Muscle layer of duodenum (tissue), 2 donors: ENCODE measurements around the gene TRAF3IP1.
"Not testable (repeated sequence)": the region's sequence is repeated elsewhere in the genome, so short reads cannot be mapped to it uniquely, and the experiment has no call there.

Experiments used
- H3K27ac ChIP-seq: one replicate; pipeline ENCODE4 v1.7.0; 2013; ENCODE audit warnings: mild to moderate bottlenecking, low read length
- H3K27me3 ChIP-seq: one replicate; pipeline ENCODE4 v1.7.0; 2013; ENCODE audit warnings: low read depth, mild to moderate bottlenecking, control low read depth, low read length
- H3K36me3 ChIP-seq, 2 donors: one replicate each; pipeline ENCODE4 v1.7.0; 2013; ENCODE audit warnings: low read length in 2 of 2, control low read depth in 1 of 2, mild to moderate bottlenecking in 1 of 2; ENCODE audit not compliant: insufficient read depth in 2 of 2, control insufficient read depth in 1 of 2
- H3K4me1 ChIP-seq, 2 donors: one replicate each; pipeline ENCODE4 v1.7.0; 2013; ENCODE audit warnings: low read length in 2 of 2, mild to moderate bottlenecking in 2 of 2, control low read depth in 1 of 2, moderate library complexity in 1 of 2; ENCODE audit not compliant: insufficient read depth in 2 of 2, control insufficient read depth in 1 of 2
- H3K4me3 ChIP-seq, 2 donors: one replicate each; pipeline ENCODE4 v1.7.0; 2013; ENCODE audit warnings: low read length in 2 of 2, low read depth in 1 of 2, mild to moderate bottlenecking in 1 of 2
- H3K9me3 ChIP-seq, 2 donors: one replicate each; pipeline ENCODE4 v1.7.0; 2013; ENCODE audit warnings: low read length in 2 of 2, control low read depth in 1 of 2, mild to moderate bottlenecking in 1 of 2; ENCODE audit not compliant: control insufficient read depth in 1 of 2
- donor health status: healthy.

TRAF3IP1 gene

DNA sequence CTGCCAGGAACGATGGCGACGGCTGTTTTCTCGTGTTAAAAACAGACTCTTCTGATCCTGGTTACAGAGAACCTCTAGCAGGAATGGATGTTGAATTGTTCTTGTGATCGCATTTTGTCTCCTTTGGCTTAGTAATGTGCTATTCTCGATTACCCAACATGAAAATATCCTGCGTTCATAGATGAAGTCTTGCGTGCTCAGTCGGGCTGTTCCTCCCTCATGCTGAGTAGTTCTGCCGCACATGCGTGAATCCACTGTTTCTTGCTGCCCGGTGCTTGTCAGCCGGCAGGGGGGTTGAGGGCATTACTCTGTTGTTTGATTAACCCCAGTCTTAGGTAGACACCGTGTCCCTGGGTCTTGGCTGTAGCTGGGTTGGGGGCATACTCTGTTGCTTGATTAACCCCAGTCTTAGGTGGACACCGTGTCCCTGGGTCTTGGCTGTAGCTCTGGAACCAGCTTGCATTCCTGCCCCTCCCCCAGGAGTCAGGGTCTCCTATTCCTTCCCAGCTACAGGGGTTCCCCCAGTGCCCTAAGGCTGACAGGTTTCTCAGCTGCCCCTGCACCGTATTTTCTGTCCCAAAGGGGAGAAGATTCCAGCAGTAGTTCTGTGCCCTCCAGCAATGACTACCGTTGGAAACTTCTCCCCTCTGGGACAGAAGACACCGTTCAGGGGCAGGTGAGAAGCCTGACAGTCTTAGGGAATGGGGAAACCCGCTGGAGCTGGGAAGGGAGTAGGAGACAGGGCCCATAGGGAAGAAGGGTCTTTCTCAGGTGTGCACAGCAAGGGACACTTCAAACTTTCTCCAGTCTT lies 84.3 kb downstream of the TRAF3IP1 start:
- H3K36me3 ChIP-seq: peaks cover 0 to 13% of the 10 kb centered on the region in 2 donors
- H3K27me3 ChIP-seq: no peaks in the 10 kb centered on the region
- no peaks in the 10 kb centered on the region for H3K9me3 ChIP-seq
- H3K4me3 ChIP-seq: no peak overlapping the region
- no peak overlapping the region for H3K27ac ChIP-seq
- H3K4me1 ChIP-seq: no peaks in the 10 kb centered on the region

DNA sequence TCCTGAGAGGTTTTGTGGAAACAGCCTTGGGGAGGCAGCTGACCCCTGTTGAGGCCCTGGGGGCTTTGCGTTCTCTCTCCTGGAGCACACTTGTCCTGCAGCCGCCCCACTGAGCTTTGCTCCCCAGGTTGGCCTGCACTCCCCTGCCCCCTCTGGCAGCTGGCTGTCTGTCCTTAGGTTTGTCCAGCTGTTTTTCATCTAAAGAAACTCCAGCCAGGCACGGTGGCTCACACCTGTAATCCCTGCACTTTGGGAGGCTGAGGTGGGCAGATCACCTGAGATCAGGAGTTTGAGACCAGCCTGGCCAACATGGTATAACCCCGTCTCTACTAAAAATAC lies 84.9 kb downstream of the TRAF3IP1 start:
- not testable (repeated sequence) for H3K4me1 ChIP-seq, H3K4me3 ChIP-seq, H3K9me3 ChIP-seq, H3K27ac ChIP-seq, H3K27me3 ChIP-seq, H3K36me3 ChIP-seq

DNA sequence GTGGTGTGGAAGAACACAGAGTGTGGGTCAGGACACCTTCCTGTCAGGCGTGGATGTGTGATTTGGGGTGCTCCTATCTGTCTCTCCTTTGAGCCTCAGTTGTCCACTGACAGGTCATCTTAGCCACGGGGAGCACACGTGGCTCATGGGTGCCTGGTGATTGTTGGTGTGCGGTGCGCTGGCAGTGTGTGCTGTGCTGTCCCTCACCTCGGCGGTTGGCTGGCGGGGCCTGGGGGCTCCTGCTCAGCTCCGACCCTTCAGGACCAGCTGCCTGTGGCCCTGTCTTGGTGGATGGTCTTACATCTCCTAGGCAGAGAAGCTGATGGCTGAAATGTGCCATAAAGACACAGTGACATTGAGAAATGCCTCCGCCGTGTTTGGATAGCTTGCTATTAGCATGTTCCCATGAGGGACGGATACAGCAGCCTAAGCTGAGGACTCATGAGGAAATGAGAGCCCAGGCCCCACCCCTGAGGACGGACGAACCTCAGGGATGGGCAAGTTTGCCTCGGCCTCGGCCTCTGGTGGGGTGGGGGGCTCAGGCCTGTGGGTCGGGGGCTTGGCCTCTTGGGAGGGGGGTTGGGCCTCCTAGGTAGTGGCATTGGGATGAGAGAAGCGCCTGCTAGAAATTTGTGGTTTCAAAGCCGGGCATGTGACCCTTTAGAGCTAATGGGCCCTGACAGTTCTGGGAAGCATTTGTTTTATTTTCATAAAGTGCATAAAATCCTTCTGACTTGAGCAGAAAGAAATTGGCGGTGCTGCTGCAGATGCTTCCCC lies 86.1 kb downstream of the TRAF3IP1 start:
- Histone ChIP-seq H3K27ac (no peak overlapping the region), H3K4me3 (no peak overlapping the region), H3K27me3 (no peaks in the 10 kb centered on the region), H3K9me3 (no peaks in the 10 kb centered on the region), H3K36me3 (peaks cover 0 to 8% of the 10 kb centered on the region in 2 donors), H3K4me1 (no peaks in the 10 kb centered on the region)

DNA sequence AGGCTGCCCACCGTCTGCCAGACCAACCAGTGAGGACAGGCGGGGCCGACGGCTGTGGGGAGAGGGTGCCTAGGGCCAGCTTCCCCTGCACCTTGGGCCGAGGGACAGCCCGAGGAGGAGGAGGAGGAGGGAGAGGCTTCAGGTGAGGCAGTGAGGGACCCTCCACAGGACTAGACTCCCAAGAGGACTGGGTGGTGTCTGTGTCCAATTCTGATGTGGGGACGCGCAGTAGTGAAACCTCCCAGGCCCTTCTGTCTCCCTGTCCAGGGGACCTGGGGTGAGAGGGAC lies 86.6 kb downstream of the TRAF3IP1 start:
- no peaks in the 10 kb centered on the region for H3K9me3 ChIP-seq
- H3K27ac ChIP-seq: no peak overlapping the region
- no peak overlapping the region for H3K4me3 ChIP-seq
- H3K4me1 ChIP-seq: no peaks in the 10 kb centered on the region
- peaks cover 0 to 3% of the 10 kb centered on the region in 2 donors for H3K36me3 ChIP-seq
- H3K27me3 ChIP-seq: no peaks in the 10 kb centered on the region

DNA sequence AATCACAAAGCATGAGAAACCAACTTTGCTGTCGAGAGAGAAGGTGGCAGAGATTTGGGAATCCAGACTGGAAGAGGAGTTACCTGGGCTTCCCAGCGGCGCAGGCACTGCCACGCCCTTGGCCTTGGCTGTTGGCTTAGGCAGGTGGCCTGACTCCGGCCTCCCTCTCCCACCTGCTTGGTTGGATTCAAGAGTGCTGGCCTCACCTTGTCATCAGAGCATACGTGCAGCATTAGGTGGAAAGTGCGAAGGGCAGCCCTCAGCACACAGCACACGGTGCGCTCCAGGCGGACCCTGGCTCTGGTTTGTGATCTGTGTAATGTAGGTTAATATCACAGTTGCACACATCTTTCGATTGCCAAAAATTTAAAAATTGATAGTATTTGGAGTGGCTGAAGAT lies 87.2 kb downstream of the TRAF3IP1 start:
- Histone ChIP-seq H3K4me1 (no peaks in the 10 kb centered on the region), H3K36me3 (peaks cover 0 to 3% of the 10 kb centered on the region in 2 donors), H3K4me3 (no peak overlapping the region), H3K27ac (no peak overlapping the region), H3K9me3 (no peaks in the 10 kb centered on the region), H3K27me3 (no peaks in the 10 kb centered on the region)

DNA sequence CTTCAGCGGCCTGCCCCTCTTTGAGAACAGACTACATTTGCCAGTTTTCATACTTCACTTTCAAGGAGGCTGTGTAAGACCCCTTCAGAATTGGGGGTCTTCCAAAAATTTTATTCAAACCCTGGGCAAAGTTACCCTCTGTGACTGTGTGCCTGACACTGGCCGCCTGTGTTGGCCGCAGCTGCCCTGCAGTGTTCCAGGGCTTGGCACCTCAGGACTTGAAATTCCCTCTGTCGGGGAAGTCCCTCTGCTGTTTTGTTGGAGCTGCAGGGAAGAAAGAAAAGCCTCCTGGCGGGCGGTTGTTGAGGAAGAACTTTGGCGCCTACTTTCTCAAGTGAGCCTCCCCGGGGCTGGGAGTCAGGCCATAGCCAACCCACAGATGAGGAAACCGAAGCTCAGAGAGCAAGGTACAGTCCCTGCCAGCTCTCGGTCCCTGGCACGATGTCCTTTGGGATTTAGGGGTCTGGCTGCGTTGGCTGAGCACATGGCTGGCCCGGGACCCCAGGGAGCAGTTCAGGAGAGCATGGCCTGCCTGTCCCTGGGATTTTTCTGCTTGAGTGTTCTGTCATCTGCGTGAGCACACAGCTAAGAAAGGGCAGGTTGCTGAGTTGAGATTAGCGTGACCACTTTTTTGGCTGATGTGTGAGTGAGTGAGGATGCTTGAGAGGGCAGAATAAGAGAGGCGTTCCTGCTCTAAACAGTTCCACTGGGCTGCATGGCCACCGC lies 88.5 kb downstream of the TRAF3IP1 start:
- no peaks in the 10 kb centered on the region for H3K4me1 ChIP-seq
- no peak overlapping the region for H3K4me3 ChIP-seq
- H3K36me3 ChIP-seq: peaks cover 0 to 3% of the 10 kb centered on the region in 2 donors
- no peaks in the 10 kb centered on the region for H3K9me3 ChIP-seq
- H3K27me3 ChIP-seq: no peaks in the 10 kb centered on the region
- H3K27ac ChIP-seq: no peak overlapping the region

DNA sequence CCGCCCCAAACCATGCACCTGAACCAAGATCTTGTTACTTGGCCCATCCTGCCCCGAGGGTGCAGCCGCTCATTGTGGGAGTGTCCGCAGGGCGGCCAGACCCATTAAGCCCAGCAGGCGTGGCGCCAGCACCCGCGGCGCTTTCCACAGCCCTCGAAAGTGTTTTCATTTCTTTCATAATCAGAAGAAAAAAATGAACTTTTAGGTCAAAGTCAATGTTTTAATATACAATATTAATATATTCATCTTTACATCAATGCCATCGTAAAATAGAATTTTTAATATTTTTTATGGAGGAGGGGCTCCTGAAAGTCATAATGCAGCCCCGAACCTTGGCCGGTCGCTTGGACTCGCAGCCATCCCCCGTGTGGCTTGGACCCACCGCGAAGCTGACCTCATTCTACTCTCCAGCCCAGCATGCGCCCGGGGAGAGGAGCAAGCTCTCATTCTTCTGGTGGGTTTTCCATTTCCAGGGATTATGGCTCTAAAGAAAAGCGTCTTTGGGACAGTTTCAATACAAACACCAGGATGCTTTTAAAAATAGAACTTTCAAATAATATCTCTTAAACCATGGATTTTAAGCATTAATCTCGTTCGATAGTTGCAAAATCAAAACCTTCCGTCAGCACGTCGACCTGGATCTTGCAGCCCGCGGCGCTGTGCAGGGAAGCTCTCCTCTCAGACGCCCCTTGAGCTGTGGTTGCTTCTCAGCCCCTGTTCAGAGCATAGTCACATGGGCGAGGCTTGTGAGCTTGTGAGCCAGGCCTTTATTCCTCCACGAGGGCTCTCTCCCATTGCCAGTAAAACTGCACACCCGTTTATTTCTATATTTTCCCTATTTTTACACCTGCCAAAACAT lies 89.3 kb downstream of the TRAF3IP1 start:
- no peak overlapping the region for H3K27ac ChIP-seq
- peaks cover 0 to under 1% of the 10 kb centered on the region in 2 donors for H3K36me3 ChIP-seq
- no peaks in the 10 kb centered on the region for H3K9me3 ChIP-seq
- H3K27me3 ChIP-seq: no peaks in the 10 kb centered on the region
- H3K4me1 ChIP-seq: no peaks in the 10 kb centered on the region
- H3K4me3 ChIP-seq: no peak overlapping the region

DNA sequence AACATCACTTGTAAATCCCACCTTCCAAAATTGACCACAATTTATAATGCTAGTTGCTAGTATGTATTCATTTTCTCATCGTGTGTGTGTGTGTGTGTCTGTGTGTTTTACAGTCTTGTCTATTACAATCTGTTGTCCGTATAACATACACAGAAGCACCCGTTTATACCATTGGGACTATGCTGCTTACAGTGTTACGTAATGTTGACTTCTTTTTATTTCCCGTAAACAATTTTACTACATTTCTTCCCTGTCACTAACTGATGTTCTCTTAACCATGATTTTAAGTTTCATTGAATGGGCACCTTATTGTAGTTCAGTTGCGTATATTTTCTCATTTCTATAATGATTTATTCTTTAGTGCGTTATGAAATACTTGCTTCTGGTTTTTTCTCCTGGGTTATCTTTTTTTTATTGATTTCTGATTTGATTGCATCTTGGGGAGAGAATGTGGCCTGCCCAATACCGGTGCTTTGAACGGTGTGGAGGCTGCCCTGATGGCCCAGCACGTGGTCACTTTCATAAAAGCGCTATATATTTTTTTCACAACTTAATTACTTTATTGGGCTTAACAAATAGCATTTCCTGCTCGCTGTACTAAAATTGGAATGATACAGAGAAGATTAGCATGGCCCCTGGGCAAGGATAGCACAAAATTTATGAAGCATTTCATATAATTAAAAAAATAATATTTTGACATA lies 91.9 kb downstream of the TRAF3IP1 start:
- no peak overlapping the region for H3K4me3 ChIP-seq
- no peaks in the 10 kb centered on the region for H3K36me3 ChIP-seq
- no peak overlapping the region for H3K27ac ChIP-seq
- H3K27me3 ChIP-seq: no peaks in the 10 kb centered on the region
- peaks cover 0 to 2% of the 10 kb centered on the region in 2 donors for H3K9me3 ChIP-seq
- H3K4me1 ChIP-seq: no peaks in the 10 kb centered on the region

DNA sequence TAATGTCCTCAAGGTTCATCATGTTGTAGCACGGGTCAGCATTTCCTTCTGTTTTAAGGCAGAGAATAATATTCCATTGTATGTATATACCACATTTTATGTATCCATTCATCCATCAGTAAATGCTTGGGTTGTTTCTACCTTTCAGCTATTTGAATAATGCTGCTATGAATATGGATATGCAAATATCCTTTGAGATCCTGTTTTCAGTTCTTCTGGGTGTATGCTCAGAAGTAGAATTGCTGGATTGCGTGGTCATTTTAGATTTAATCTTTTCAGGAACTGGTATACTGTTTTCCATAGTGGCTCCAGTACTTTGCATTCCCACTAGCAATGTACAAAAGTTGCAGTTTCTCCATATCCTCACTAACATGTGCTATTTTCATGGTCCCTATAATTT lies 93.0 kb downstream of the TRAF3IP1 start:
- Histone ChIP-seq H3K4me3 (no peak overlapping the region), H3K9me3 (peaks cover 0 to 2% of the 10 kb centered on the region in 2 donors), H3K27ac (no peak overlapping the region), H3K27me3 (no peaks in the 10 kb centered on the region), H3K4me1 (no peaks in the 10 kb centered on the region), H3K36me3 (no peaks in the 10 kb centered on the region)

DNA sequence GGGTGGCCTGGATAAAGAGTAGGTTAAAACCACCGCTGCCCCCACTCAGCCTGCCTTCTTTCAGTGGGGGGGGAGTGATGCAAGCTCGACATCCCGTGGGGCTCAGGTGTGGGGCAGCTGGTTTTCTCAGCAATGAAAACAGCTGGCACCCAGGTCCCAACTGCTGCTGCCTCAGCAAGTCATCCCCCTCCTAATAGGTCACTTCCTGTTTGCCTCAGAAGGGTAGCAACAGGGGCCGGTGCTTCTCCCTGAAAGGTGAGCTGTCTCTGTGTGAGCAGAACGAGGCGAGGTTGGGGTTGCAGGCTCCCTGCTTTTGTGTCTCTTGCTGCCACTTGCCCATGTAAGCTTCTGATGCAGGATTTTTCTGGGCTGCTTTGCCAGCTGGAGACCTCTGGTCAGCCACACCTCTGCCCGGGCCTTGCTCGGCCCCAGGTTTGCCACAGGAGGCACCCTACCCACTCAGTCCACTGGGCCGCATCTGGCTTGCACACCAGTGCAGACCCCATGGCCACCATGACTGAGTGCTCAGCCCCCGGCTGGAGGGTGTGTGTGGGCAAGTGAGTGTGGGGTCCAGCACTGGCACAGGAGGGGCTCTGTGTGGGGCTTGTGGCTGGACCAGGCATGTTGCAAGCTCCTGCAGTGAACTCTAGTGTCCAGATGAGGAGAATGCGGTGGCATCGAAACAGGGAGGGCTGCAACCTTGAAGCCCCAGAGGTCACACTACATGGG lies 94.9 kb downstream of the TRAF3IP1 start:
- Histone ChIP-seq H3K36me3 (no peaks in the 10 kb centered on the region), H3K4me1 (no peaks in the 10 kb centered on the region), H3K4me3 (no peak overlapping the region), H3K27me3 (no peaks in the 10 kb centered on the region), H3K9me3 (peaks cover 0 to 2% of the 10 kb centered on the region in 2 donors), H3K27ac (no peak overlapping the region)
